ENCODE results near the gene THSD8. TPM values are rescaled to one million over a fixed set of nuclear protein-coding genes. Genes with fewer than 3 reads are reported as not detected.
A peak's percentile ranks its signal among the peaks of the same experiment; 100 is the strongest.

Gene THSD8
- polyA plus RNA-seq, 1 experiment: 1.6 TPM

GRCh38 chr19:12779162-12779993, 22.5 kb upstream of the THSD8 start:
- Histone ChIP-seq H3K27ac (ENCODE audit: low read depth, low read length) (peak overlapping the region; percentile 98), H3K27me3 (ENCODE audit: control insufficient read depth, insufficient read depth, low read length) (no peaks in the 10 kb centered on the region), H3K9me3 (ENCODE audit: control insufficient read depth, insufficient read depth, low read length) (peaks cover 3% of the 10 kb centered on the region; the same call in 1 of the 2 replicates), H3K4me3 (ENCODE audit: low read depth, low read length) (peak overlapping the region; percentile 68)
- POLR2A ChIA-PET: interaction anchor here (0.7 to 2.9 kb wide), 5 partner anchors 10 to 33 kb away, joined by 3 to 157 read pairs (median 16); partner anchors contain the start of gene JUNB
- CTCF ChIA-PET: interaction anchor here (3.8 to 7.5 kb wide), 3 partner anchors 12 to 17 kb away, joined by 28 to 92 read pairs (median 56); partner anchors contain the start of gene JUNB
- DNase-seq (ENCODE audit: low read depth, low spot score): no peak
- TF ChIP-seq CTCF (IDR thresholded peaks at IDR 0.05; ENCODE audit: low read depth, low read length): no peak

GRCh38 chr19:12782174-12782423, 19.8 kb upstream of the THSD8 start:
- ChIA-PET CTCF (interaction anchor here (1.0 to 1.9 kb wide), 2 partner anchors 16 to 21 kb away, joined by 4 to 5 read pairs; no protein-coding TSS in a partner anchor), POLR2A (interaction anchor here (1.0 to 1.6 kb wide), 2 partner anchors 10 to 24 kb away, joined by 4 to 75 read pairs; partner anchors contain the start of genes JUNB and RNASEH2A)
- no peak for DNase-seq (ENCODE audit: low read depth, low spot score)
- Histone ChIP-seq H3K4me3 (ENCODE audit: low read depth, low read length) (peak overlapping the region; percentile 57), H3K9me3 (ENCODE audit: control insufficient read depth, insufficient read depth, low read length) (no peaks in the 10 kb centered on the region; the same call in 1 of the 2 replicates), H3K27me3 (ENCODE audit: control insufficient read depth, insufficient read depth, low read length) (no peaks in the 10 kb centered on the region), H3K27ac (ENCODE audit: low read depth, low read length) (peak overlapping the region; percentile 75)
- TF ChIP-seq CTCF (IDR thresholded peaks at IDR 0.05; ENCODE audit: low read depth, low read length): no peak

GRCh38 chr19:12782424-12783290, 19.2 kb upstream of the THSD8 start:
- no peak for DNase-seq (ENCODE audit: low read depth, low spot score)
- H3K27ac ChIP-seq (ENCODE audit: low read depth, low read length): peak overlapping the region; percentile 83
- ChIA-PET CTCF (interaction anchor here (0.9 to 1.9 kb wide), 4 partner anchors 16 to 22 kb away, joined by 3 to 6 read pairs (median 4); no protein-coding TSS in a partner anchor), POLR2A (interaction anchor here (1.0 to 1.6 kb wide), 2 partner anchors 9 to 24 kb away, joined by 4 to 75 read pairs; partner anchors contain the start of genes JUNB and RNASEH2A)
- H3K27me3 ChIP-seq (ENCODE audit: control insufficient read depth, insufficient read depth, low read length): no peaks in the 10 kb centered on the region
- no peaks in the 10 kb centered on the region; the same call in 1 of the 2 replicates for H3K9me3 ChIP-seq (ENCODE audit: control insufficient read depth, insufficient read depth, low read length)
- peak overlapping the region; percentile 57 for H3K4me3 ChIP-seq (ENCODE audit: low read depth, low read length)
- TF ChIP-seq CTCF (IDR thresholded peaks at IDR 0.05; ENCODE audit: low read depth, low read length): no peak

- Histone ChIP-seq H3K4me3 (ENCODE audit: low read depth, low read length) (peak overlapping the region; percentile 57), H3K27ac (ENCODE audit: low read depth, low read length) (peak overlapping the region; percentile 83), H3K9me3 (ENCODE audit: control insufficient read depth, insufficient read depth, low read length) (no peaks in the 10 kb centered on the region), H3K27me3 (ENCODE audit: control insufficient read depth, insufficient read depth, low read length) (no peaks in the 10 kb centered on the region)
- DNase-seq (ENCODE audit: low read depth, low spot score): no peak
- POLR2A ChIA-PET: interaction anchor here (1.6 kb wide), 1 partner anchor 9 kb away, joined by 75 read pairs; the partner anchor contains the start of gene JUNB
- CTCF ChIA-PET: interaction anchor here (0.9 to 1.9 kb wide), 3 partner anchors 17 to 23 kb away, joined by 3 to 6 read pairs (median 5); no protein-coding TSS in a partner anchor
- TF ChIP-seq CTCF (IDR thresholded peaks at IDR 0.05; ENCODE audit: low read depth, low read length): no peak
These were observed 18.5 kb upstream of the THSD8 start for GRCh38 chr19:12783291-12783848.
